Activated CD4-positive, alpha-beta T cell treated with anti-CD3 and anti-CD28 coated beads, Interleukin-2, Interleukin-4, amounts not matched to agents 100 ng/mL and 50 ng/mL, durations not matched to agents 16 hours and 8 hours (primary cell): ENCODE measurements around the gene CP.

ENCODE experiments used
- DNase-seq: peaks from one replicate; pipeline ENCODE4 v3.0.0-alpha.2; 2020; ENCODE audit warnings: low spot score

The CP gene

GRCh38 chr3:149122721-149123578 is 98.7 kb downstream of the CP start:
- no peak for DNase-seq
